HepG2 (cell line): Measurements from ENCODE around the gene MRPS17. TPM values are rescaled to one million over a fixed set of nuclear protein-coding genes. Genes with fewer than 3 reads are reported as not detected.

Source experiments
- CCAR2 ChIP-seq: fragments of 200-400 bp; formaldehyde crosslinking; optimal IDR thresholded peaks from 2 replicates; pipeline ENCODE3; 2018; ENCODE audit warnings: low read depth, mild to moderate bottlenecking, low read length, moderate library complexity
- CEBPG ChIP-seq: IDR thresholded peaks from 2 replicates; pipeline ENCODE4 v1.6.1; 2016
- EP300 ChIP-seq, 3 experiments: sonication (generic) in 1 of 3; formaldehyde crosslinking in 1 of 3; IDR thresholded peaks; 2 replicates each; pipeline versions ENCODE4 v1.5.1 to v1.6.1; 2011 to 2020; ENCODE audit warnings: low read depth in 2 of 3, low read length in 2 of 3, borderline replicate concordance in 1 of 3, improper control_type of control experiment in 1 of 3, mild to moderate bottlenecking in 1 of 3, missing genetic modification reagents in 1 of 3, moderate library complexity in 1 of 3
- KLF12 ChIP-seq: sonication (generic); formaldehyde crosslinking; IDR thresholded peaks from 2 replicates; pipeline ENCODE4 v1.4.0; 2020; ENCODE audit warnings: missing genetic modification reagents, borderline replicate concordance
- KLF16 ChIP-seq, 2 experiments: sonication (generic) in 1 of 2; formaldehyde crosslinking in 1 of 2; IDR thresholded peaks; 2 replicates each; pipeline versions ENCODE4 v1.6.1 to v1.8.0; 2016 to 2023; ENCODE audit warnings: missing genetic modification reagents in 2 of 2, missing compliant biosample characterization in 1 of 2
- MED1 ChIP-seq: sonication (generic); formaldehyde crosslinking; IDR thresholded peaks from 2 replicates; pipeline ENCODE4 v1.4.0; 2020; ENCODE audit warnings: missing genetic modification reagents
- NFKBIZ ChIP-seq: IDR thresholded peaks from 2 replicates; pipeline ENCODE4 v1.6.1; 2018; ENCODE audit warnings: missing genetic modification reagents, missing compliant biosample characterization
- PITX1 ChIP-seq: sonication (generic); formaldehyde crosslinking; IDR thresholded peaks from 2 replicates; pipeline ENCODE4 v1.5.1; 2020; ENCODE audit warnings: mild to moderate bottlenecking, missing genetic modification reagents
- RXRB ChIP-seq: IDR thresholded peaks from 2 replicates; pipeline ENCODE4 v1.6.1; 2016; ENCODE audit warnings: borderline replicate concordance, missing genetic modification reagents, missing compliant biosample characterization
- SMAD1 ChIP-seq: sonication (generic); formaldehyde crosslinking; IDR thresholded peaks from 2 replicates; pipeline ENCODE4 v1.4.0; 2020; ENCODE audit warnings: missing genetic modification reagents, low read depth, mild to moderate bottlenecking, borderline replicate concordance
- SP5 ChIP-seq: IDR thresholded peaks from 2 replicates; pipeline ENCODE4 v1.6.1; 2016; ENCODE audit warnings: low read depth, borderline replicate concordance
- SRY ChIP-seq: sonication (generic); formaldehyde crosslinking; IDR thresholded peaks from 2 replicates; pipeline ENCODE4 v1.8.0; 2022; ENCODE audit warnings: mild to moderate bottlenecking, missing genetic modification reagents
- TCF12 ChIP-seq, 2 experiments: fragments of 450-650 bp in 1 of 2; sonication (generic) in 1 of 2; formaldehyde crosslinking in 1 of 2; IDR thresholded peaks; 2 replicates each; pipeline versions ENCODE4 v1.6.1 to v1.8.0; 2017 to 2022; ENCODE audit warnings: antibody characterized with exemption in 1 of 2, mild to moderate bottlenecking in 1 of 2, missing genetic modification reagents in 1 of 2, moderate library complexity in 1 of 2
- ZNF121 ChIP-seq: sonication (generic); formaldehyde crosslinking; IDR thresholded peaks from 2 replicates; pipeline ENCODE4 v1.5.0; 2020; ENCODE audit warnings: mild to moderate bottlenecking, missing genetic modification reagents
- ZNF264 ChIP-seq: sonication (generic); formaldehyde crosslinking; IDR thresholded peaks from 2 replicates; pipeline ENCODE4 v1.4.0; 2020; ENCODE audit warnings: missing genetic modification reagents
- ZNF543 ChIP-seq: sonication (generic); formaldehyde crosslinking; IDR thresholded peaks from 2 replicates; pipeline ENCODE4 v1.4.0; 2020; ENCODE audit warnings: mild to moderate bottlenecking, missing genetic modification reagents
- polyA plus RNA-seq, 8 experiments: library from polyadenylated mRNA; depleted of rRNA in 3 of 8; stranded (reverse) in 7 of 8; unstranded in 1 of 8; fragments of >200 nt; fragmentation: Illumina TruSeq in 4 of 8; extraction: Trizol in 4 of 8; gene quantifications; 2 replicates each; pipeline versions ENCODE4 v1.2.1 to v1.2.3, GENCODE V29; 2011 to 2016; ENCODE audit warnings: low read depth in 4 of 8, missing spikeins in 1 of 8, mixed read lengths in 1 of 8; ENCODE audit not compliant: insufficient read depth in 1 of 8
- total RNA-seq, 5 experiments: library from RNA; depleted of rRNA; stranded (reverse); fragments of >200 nt; fragmentation: Illumina TruSeq; extraction: Trizol; gene quantifications; 2 replicates each; pipeline ENCODE4 v1.2.3, GENCODE V29; 2016; ENCODE audit warnings: low read depth in 1 of 5
- TF ChIP-seq, protein P1 (sequence below): IDR thresholded peaks from 2 replicates; pipeline ENCODE4 v1.4.0; 2020; ENCODE audit warnings: mild to moderate bottlenecking, missing genetic modification reagents
- TF ChIP-seq, protein P2 (sequence below): sonication (generic); formaldehyde crosslinking; conservative IDR thresholded peaks from 2 replicates; pipeline ENCODE4 v1.4.0; 2020; ENCODE audit warnings: missing genetic modification reagents
- TF ChIP-seq, protein P3 (sequence below): sonication (generic); formaldehyde crosslinking; IDR thresholded peaks from 2 replicates; pipeline ENCODE4 v1.4.0; 2020; ENCODE audit warnings: missing genetic modification reagents
- TF ChIP-seq, protein P4 (sequence below): sonication (generic); formaldehyde crosslinking; conservative IDR thresholded peaks from 2 replicates; pipeline ENCODE4 v1.8.0; 2022; ENCODE audit warnings: mild to moderate bottlenecking, moderate library complexity, missing genetic modification reagents

Gene MRPS17
- total and polyA plus RNA-seq, 2 of the 13 experiments (the other 11 are each of a cell fraction or from before 2014, with no cell fraction given) = 14.9 to 31.3 TPM

DNA sequence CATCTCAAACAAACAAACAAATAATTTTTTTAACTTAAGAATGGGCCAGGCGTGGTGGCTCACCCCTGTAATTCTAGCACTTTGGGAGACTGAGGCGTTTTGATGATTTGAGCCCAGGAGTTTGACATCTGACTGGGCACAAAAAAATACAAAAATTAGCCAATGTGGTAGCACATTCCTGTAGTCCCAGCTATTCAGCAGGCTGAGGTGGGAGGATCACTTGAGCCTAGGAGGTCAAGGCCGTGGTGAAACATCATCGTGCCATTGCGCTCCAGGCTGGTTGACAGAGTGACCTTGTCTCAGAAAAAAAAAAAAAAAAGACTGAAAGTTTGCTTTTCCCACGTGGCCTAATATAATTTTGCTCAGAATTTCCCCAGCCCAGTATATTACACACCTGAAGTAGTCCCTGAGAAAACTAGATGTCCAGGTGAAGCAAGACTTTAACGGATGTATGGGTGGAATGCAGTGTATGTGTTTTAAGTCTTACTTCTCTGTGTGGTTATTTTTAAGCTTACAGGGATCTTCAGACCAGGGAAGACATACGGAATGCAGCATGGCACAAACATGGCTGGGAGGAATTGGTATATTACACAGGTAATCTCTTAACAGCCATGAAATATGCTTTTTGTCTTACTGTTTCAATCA is 45.3 kb downstream of the MRPS17 start (continued):
- TF ChIP-seq, protein P1, sequence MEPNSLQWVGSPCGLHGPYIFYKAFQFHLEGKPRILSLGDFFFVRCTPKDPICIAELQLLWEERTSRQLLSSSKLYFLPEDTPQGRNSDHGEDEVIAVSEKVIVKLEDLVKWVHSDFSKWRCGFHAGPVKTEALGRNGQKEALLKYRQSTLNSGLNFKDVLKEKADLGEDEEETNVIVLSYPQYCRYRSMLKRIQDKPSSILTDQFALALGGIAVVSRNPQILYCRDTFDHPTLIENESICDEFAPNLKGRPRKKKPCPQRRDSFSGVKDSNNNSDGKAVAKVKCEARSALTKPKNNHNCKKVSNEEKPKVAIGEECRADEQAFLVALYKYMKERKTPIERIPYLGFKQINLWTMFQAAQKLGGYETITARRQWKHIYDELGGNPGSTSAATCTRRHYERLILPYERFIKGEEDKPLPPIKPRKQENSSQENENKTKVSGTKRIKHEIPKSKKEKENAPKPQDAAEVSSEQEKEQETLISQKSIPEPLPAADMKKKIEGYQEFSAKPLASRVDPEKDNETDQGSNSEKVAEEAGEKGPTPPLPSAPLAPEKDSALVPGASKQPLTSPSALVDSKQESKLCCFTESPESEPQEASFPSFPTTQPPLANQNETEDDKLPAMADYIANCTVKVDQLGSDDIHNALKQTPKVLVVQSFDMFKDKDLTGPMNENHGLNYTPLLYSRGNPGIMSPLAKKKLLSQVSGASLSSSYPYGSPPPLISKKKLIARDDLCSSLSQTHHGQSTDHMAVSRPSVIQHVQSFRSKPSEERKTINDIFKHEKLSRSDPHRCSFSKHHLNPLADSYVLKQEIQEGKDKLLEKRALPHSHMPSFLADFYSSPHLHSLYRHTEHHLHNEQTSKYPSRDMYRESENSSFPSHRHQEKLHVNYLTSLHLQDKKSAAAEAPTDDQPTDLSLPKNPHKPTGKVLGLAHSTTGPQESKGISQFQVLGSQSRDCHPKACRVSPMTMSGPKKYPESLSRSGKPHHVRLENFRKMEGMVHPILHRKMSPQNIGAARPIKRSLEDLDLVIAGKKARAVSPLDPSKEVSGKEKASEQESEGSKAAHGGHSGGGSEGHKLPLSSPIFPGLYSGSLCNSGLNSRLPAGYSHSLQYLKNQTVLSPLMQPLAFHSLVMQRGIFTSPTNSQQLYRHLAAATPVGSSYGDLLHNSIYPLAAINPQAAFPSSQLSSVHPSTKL (CRISPR knock-in tag) = peak; percentile 95
- TF ChIP-seq MED1 (CRISPR knock-in tag) (peak; percentile 74; the same call in 1 of the 2 replicates), ZNF121 (peak; percentile 61; the same call in 1 of the 2 replicates), TCF12 (IDR thresholded peaks at IDR 0.05) (no peak), TCF12 (CRISPR knock-in tag; IDR thresholded peaks at IDR 0.05) (no peak; the same call in 1 of the 2 replicates), PITX1 (CRISPR knock-in tag) (0 out of 2 replicates have a peak, but pooled peaks have one; percentile 46), CCAR2 (no peak), KLF16 (CRISPR knock-in tag; IDR thresholded peaks at IDR 0.05) (0 out of 4 replicates have a peak, but pooled peaks of 1 of the 2 experiments have one; percentile 52), RXRB (CRISPR knock-in tag) (peak; percentile 77; the same call in 1 of the 2 replicates), SP5 (CRISPR knock-in tag) (peak; percentile 85), SRY (no peak), KLF12 (0 out of 2 replicates have a peak, but pooled peaks have one; percentile 44), ZNF543 (CRISPR knock-in tag) (no peak), ZNF264 (CRISPR knock-in tag) (peak; percentile 82; the same call in 1 of the 2 replicates), SMAD1 (CRISPR knock-in tag) (0 out of 2 replicates have a peak, but pooled peaks have one; percentile 29), NFKBIZ (CRISPR knock-in tag) (0 out of 2 replicates have a peak, but pooled peaks have one; percentile 69), EP300 (IDR thresholded peaks at IDR 0.05; ENCODE audit: low read depth in 2 of 2, low read length in 2 of 2) (peak; percentile 32 to 33; a peak in 1 of 4 replicates), EP300 (CRISPR knock-in tag; IDR thresholded peaks at IDR 0.05; ENCODE audit: borderline replicate concordance) (0 out of 2 replicates have a peak, but pooled peaks have one; percentile 10), CEBPG (CRISPR knock-in tag) (peak; percentile 69)
- TF ChIP-seq, protein P2, sequence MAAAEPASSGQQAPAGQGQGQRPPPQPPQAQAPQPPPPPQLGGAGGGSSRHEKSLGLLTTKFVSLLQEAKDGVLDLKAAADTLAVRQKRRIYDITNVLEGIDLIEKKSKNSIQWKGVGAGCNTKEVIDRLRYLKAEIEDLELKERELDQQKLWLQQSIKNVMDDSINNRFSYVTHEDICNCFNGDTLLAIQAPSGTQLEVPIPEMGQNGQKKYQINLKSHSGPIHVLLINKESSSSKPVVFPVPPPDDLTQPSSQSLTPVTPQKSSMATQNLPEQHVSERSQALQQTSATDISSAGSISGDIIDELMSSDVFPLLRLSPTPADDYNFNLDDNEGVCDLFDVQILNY = no peak
- TF ChIP-seq, protein P3, sequence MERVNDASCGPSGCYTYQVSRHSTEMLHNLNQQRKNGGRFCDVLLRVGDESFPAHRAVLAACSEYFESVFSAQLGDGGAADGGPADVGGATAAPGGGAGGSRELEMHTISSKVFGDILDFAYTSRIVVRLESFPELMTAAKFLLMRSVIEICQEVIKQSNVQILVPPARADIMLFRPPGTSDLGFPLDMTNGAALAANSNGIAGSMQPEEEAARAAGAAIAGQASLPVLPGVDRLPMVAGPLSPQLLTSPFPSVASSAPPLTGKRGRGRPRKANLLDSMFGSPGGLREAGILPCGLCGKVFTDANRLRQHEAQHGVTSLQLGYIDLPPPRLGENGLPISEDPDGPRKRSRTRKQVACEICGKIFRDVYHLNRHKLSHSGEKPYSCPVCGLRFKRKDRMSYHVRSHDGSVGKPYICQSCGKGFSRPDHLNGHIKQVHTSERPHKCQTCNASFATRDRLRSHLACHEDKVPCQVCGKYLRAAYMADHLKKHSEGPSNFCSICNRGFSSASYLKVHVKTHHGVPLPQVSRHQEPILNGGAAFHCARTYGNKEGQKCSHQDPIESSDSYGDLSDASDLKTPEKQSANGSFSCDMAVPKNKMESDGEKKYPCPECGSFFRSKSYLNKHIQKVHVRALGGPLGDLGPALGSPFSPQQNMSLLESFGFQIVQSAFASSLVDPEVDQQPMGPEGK (CRISPR knock-in tag) = peak; percentile 39; the same call in 1 of the 2 replicates
- TF ChIP-seq, protein P4, sequence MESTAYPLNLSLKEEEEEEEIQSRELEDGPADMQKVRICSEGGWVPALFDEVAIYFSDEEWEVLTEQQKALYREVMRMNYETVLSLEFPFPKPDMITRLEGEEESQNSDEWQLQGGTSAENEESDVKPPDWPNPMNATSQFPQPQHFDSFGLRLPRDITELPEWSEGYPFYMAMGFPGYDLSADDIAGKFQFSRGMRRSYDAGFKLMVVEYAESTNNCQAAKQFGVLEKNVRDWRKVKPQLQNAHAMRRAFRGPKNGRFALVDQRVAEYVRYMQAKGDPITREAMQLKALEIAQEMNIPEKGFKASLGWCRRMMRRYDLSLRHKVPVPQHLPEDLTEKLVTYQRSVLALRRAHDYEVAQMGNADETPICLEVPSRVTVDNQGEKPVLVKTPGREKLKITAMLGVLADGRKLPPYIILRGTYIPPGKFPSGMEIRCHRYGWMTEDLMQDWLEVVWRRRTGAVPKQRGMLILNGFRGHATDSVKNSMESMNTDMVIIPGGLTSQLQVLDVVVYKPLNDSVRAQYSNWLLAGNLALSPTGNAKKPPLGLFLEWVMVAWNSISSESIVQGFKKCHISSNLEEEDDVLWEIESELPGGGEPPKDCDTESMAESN (CRISPR knock-in tag) = peak; percentile 54
